Nephron progenitor cell (in vitro differentiated cells): ENCODE results near the gene DYNC1H1.
"Not testable (repeated sequence)": the region's sequence is repeated elsewhere in the genome, so short reads cannot be mapped to it uniquely, and the experiment has no call there.

ENCODE experiments used
- DNase-seq: peaks from one replicate; pipeline ENCODE4 v3.0.0; 2021
- H3K27ac Mint-ChIP-seq: 2 replicates; pipeline ENCODE4 v1.8.0; 2021; ENCODE audit warnings: mild to moderate bottlenecking, moderate library complexity, mixed read lengths
- H3K27me3 Mint-ChIP-seq: 2 replicates; pipeline ENCODE4 v1.8.0; 2021; ENCODE audit warnings: mild to moderate bottlenecking, low read depth, mixed read lengths; ENCODE audit not compliant: poor library complexity
- H3K36me3 Mint-ChIP-seq: 2 replicates; pipeline ENCODE4 v1.8.0; 2021; ENCODE audit warnings: low read depth, mixed read lengths
- H3K4me1 Mint-ChIP-seq: 2 replicates; pipeline ENCODE4 v1.8.0; 2021; ENCODE audit warnings: mixed read lengths
- H3K4me3 Mint-ChIP-seq: 2 replicates; pipeline ENCODE4 v1.8.0; 2021; ENCODE audit warnings: mild to moderate bottlenecking, moderate library complexity, mixed read lengths
- H3K9me3 Mint-ChIP-seq: 2 replicates; pipeline ENCODE4 v1.8.0; 2021; ENCODE audit warnings: mild to moderate bottlenecking, moderate library complexity, mixed read lengths
- TF ChIP-seq, protein P1 (sequence below): fragments of 200-600 bp; sonication (generic); IDR thresholded peaks from 2 replicates; pipeline ENCODE4 v1.5.0; 2021; ENCODE audit warnings: antibody characterized with exemption

Gene DYNC1H1

DNA sequence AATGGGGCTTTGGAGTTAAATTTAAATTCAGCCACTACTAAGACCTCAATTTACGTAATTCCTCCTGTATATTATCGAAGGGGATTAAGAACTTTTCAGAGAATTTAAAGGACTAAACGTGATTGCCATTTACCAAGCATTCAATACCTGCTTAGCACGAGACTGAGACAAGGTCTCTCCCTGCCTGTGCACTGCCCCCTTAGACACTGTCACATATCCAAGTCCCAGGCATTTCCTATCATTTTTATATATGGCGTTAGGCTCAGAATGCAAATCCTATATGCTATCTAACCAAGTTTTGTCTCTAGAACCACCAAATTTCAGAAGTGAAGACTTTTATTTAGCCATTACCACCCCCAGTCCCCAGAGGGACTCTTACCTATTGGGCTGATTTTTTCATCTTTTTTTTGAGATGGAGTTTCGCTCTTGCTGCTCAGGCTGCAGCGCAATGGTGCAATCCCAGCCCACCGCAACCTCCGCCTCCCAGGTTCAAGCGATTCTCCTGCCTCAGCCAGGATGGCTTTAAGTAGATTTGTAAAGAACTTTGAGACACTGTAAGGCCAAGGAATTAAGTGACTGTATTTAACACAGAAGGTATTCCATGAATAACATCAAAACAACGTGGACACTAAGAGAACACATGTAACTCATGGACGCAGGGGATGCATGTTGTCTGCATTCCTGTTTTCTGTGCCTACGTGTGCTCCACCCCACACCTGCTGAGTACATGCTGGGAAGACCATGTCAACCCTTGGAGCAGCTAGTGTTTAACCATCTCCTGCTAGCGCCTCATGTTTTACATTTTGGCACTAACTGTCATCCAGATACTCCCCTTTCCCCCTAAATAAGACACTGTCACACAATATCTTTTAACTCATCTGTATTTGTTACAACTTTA, 116.1 kb downstream of the DYNC1H1 start:
- peaks cover 83% of the 10 kb centered on the region for H3K36me3 Mint-ChIP-seq
- no peak for DNase-seq
- H3K4me3 Mint-ChIP-seq, result no peak overlapping the region
- H3K27ac Mint-ChIP-seq, result peak overlapping the region; percentile 19
- H3K9me3 Mint-ChIP-seq, result no peaks in the 10 kb centered on the region
- no peaks in the 10 kb centered on the region for H3K27me3 Mint-ChIP-seq
- TF ChIP-seq, protein P1, sequence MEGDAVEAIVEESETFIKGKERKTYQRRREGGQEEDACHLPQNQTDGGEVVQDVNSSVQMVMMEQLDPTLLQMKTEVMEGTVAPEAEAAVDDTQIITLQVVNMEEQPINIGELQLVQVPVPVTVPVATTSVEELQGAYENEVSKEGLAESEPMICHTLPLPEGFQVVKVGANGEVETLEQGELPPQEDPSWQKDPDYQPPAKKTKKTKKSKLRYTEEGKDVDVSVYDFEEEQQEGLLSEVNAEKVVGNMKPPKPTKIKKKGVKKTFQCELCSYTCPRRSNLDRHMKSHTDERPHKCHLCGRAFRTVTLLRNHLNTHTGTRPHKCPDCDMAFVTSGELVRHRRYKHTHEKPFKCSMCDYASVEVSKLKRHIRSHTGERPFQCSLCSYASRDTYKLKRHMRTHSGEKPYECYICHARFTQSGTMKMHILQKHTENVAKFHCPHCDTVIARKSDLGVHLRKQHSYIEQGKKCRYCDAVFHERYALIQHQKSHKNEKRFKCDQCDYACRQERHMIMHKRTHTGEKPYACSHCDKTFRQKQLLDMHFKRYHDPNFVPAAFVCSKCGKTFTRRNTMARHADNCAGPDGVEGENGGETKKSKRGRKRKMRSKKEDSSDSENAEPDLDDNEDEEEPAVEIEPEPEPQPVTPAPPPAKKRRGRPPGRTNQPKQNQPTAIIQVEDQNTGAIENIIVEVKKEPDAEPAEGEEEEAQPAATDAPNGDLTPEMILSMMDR, result no peak
- peaks cover 37% of the 10 kb centered on the region for H3K4me1 Mint-ChIP-seq

- peak overlapping the region; percentile 19 for H3K27ac Mint-ChIP-seq
- no peak overlapping the region for H3K4me3 Mint-ChIP-seq
- H3K36me3 Mint-ChIP-seq, result peaks cover 93% of the 10 kb centered on the region
- TF ChIP-seq, protein P1, result no peak
- H3K4me1 Mint-ChIP-seq, result peaks cover 46% of the 10 kb centered on the region
- H3K9me3 Mint-ChIP-seq, result no peaks in the 10 kb centered on the region
- H3K27me3 Mint-ChIP-seq, result no peaks in the 10 kb centered on the region
- DNase-seq, result no peak
Observed at GRCh38 chr14:102081231-102082080, 117.1 kb downstream of the DYNC1H1 start.

DNA sequence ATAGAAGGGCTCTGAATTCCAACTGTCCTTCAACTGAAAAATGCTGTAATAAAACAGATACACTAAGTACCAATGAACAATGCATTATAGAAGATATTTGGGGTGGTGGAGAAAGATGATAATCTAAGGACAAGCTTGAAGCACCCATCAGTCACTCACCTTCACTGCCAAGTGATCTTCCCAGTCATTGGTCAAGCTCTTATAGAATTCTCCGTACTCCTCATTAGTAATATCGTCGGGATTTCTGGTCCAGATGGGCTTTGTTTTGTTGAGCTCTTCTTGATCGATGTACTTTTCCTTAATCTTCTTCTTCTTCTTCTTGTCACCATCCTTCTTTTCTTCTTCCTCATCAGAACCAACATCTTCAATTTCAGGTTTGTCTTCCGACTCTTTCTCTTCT, 120.1 kb downstream of the DYNC1H1 start:
- H3K27ac Mint-ChIP-seq, result peak overlapping the region; percentile 18
- DNase-seq, H3K27me3 Mint-ChIP-seq, H3K9me3 Mint-ChIP-seq: not testable (repeated sequence)
- H3K36me3 Mint-ChIP-seq, result peaks cover 66% of the 10 kb centered on the region
- H3K4me1 Mint-ChIP-seq, result peaks cover 62% of the 10 kb centered on the region
- H3K4me3 Mint-ChIP-seq, result peak overlapping the region; percentile 94

GRCh38 chr14:102084931-102085330, 120.6 kb downstream of the DYNC1H1 start:
- TF ChIP-seq, protein P1, result no peak
- H3K27me3 Mint-ChIP-seq, result peaks cover 10% of the 10 kb centered on the region
- H3K4me3 Mint-ChIP-seq, result peak overlapping the region; percentile 94
- H3K36me3 Mint-ChIP-seq, result peaks cover 62% of the 10 kb centered on the region
- H3K9me3 Mint-ChIP-seq, result no peaks in the 10 kb centered on the region
- peaks cover 67% of the 10 kb centered on the region for H3K4me1 Mint-ChIP-seq
- no peak for DNase-seq
- H3K27ac Mint-ChIP-seq, result peak overlapping the region; percentile 18

DNA sequence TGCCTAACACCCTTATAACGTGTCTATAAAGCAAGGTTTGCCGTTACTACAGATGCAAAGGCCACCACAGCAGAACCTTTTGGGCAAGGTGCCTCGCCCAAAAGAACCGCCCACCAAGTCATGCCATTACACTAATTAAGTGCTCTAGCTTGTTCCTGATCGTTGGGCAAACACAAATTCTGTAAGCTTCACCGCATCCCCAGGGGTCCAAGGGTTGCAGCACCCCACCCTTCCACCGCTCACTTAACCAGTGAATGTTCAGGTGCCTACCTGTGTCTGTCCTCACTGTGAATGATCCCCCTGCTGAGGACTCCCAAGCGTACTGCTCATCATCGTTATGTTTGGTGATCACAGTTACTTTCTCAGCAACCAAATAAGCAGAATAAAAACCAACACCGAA, 121.1 kb downstream of the DYNC1H1 start:
- H3K36me3 Mint-ChIP-seq, result peaks cover 57% of the 10 kb centered on the region
- peak overlapping the region; percentile 94 for H3K4me3 Mint-ChIP-seq
- peak overlapping the region; percentile 97 for H3K27ac Mint-ChIP-seq
- TF ChIP-seq, protein P1, result no peak
- no peak for DNase-seq
- peaks cover 14% of the 10 kb centered on the region for H3K27me3 Mint-ChIP-seq
- peaks cover 70% of the 10 kb centered on the region for H3K4me1 Mint-ChIP-seq
- no peaks in the 10 kb centered on the region for H3K9me3 Mint-ChIP-seq
